COR-L47 (cell line): ENCODE results near the gene SLC18A2.

Source experiments
- DNase-seq: peaks from one replicate; lab custom pipeline; 2025; lab: John Stamatoyannopoulos, UW

The SLC18A2 gene

DNA sequence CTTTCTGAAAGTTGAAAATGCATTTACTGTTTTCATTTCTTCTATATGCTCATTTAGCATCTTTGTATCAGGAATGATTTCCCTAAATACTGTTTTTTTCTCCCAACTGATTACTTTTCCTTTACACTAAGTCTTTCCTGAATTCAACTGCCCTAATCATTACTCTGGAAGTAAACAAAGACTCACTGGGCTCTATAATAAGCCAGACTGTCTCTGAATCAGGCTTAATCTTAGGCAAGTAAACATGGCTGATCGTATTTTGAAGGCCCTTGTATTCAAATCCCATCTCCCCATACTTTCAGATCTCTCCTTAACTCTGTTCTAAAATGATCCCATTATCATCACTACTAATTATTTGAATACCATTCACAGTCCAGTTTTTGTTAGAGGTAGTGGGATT, 72.7 kb downstream of the SLC18A2 start:
- DNase-seq, result no peak

DNA sequence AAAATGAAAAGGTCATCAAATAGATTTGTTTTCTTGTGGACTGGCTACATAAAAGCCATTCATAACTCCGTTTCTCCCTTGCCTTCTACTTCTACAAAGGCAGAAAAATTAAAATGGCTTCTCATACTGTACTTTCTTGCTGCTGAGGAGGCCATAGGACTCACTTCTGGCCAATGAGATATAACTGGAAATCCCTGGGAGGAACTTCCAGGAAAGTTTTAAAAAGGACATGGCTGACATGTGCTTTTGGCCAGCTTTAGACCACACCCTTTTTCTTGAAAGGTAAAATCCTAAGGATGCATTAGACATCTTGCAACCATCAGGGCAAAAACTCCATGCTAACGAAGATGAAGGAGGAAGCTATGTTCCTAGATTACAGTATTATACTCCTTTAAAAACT, 75.8 kb downstream of the SLC18A2 start:
- DNase-seq, result no peak

DNA sequence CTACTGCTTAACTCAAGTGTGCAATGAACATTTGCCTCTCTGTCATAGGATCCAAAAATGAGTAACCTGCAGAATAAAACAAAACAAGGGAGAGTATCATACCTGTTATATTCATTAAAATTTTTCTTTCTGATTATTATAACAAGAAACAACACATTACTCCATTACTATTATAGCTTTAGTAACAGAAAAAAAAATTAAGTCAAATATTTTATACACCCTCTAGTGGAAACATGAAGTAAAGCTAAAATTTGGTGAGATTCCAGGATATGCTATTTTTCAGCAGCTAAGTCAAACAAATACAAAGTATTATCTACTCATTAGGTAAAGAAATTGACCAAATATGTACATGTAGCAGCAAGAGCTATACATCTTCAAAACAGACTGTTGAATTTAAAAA, 78.0 kb downstream of the SLC18A2 start:
- DNase-seq, result no peak

DNA sequence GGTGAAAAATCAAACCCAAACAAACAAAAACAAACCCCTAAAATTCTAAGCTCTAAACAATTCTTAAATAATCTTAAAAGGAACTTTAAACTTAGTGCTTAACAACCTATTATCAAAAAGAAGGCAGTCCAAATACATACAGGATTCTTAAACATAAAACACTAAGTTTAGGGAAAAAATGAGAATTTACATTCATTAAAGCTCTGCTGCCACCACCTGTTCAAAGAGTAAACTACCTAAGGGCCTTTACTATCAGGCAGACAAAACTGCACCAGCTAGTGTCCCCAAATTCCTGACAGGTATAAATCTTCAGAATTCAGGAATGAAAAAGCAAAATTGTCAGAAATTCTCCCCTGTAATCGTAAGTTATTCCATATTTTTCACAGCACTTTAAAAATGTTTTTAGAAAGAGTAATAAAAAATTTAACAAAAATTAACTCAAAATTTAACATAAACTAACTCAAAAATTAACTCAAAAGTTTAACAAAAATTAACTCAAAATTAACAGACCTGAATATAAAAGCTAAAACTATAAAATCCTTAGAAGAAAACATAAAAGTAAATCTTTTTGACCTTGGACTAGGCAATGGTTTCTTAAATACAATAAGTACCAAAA, 79.2 kb downstream of the SLC18A2 start:
- DNase-seq, result no peak

DNA sequence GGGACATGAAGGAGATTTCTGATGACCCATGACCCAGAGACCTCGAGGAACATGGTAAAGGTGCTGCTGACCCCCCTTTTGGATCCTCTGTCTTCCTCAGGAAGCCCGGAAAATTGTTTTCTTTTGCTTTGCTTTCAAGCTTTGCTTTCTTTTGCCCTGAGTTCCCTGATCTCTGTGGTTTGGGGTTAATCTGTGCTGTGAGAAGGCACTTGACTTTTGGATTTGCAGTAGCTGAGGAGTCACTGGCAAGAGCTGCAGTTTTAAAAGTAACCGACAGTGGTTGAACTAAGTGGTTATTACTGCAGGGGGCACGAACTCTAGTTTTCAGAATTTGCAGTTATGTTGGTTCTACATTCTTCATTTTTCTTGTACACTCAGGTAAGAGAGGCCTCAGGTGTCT, 81.3 kb downstream of the SLC18A2 start:
- no peak for DNase-seq

DNA sequence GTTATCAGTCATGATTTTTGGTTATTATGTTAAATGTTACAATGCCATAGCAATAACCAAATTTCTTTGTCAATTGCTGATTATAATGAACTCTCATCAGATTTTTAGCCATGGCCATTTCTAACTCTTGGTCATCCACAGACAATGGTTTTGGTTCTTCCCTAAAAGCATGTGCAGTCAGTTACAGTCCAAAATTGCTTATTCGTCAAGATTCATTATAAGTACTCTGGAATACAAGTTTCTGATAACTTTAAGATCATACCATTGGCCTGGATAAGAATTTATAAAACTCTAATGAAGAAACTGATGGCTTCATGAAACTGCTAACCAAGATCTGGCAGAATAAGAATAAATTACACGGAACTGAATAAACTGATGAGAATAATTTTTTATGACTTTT, 83.5 kb downstream of the SLC18A2 start:
- no peak for DNase-seq

DNA sequence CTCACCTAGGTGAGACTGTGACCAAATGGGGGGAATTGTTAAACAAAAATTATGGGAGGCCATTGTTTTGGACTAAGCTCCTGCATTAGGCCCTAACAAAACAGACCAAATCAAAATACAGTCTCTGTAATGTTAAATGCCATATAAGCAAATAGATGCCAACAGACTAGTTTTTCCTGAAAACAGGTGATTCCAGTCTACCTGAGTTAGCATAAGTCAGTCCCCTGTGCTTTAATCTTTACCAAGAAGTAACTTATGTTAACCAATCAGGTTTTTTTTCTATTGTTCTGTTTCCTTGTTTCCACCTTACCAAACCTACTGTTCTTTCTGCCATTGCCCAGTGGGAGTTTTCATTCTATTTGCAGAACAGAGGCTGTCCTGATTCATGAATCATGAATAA, 86.3 kb downstream of the SLC18A2 start:
- DNase-seq, result no peak
